Hepatocyte (in vitro differentiated cells): Measurements from ENCODE around the gene UGGT1. TPM values are rescaled to one million over a fixed set of nuclear protein-coding genes. Genes with fewer than 3 reads are reported as not detected.
"Not testable (repeated sequence)": the region's sequence is repeated elsewhere in the genome, so short reads cannot be mapped to it uniquely, and the experiment has no call there.

Source experiments
- DNase-seq: peaks from one replicate; pipeline ENCODE4 v3.0.0-alpha.2; 2016; ENCODE audit warnings: low spot score
- H2AFZ ChIP-seq: fragments of 200-600 bp; sonication (generic); 2 replicates; pipeline ENCODE4 v1.6.0; 2016; ENCODE audit warnings: antibody characterized with exemption, mild to moderate bottlenecking
- H3K27ac ChIP-seq: fragments of 200-600 bp; sonication (generic); 2 replicates; pipeline ENCODE4 v1.5.1; 2016; ENCODE audit warnings: mild to moderate bottlenecking
- H3K27me3 ChIP-seq: fragments of 200-600 bp; sonication (generic); 2 replicates; pipeline ENCODE4 v1.6.1; 2016
- H3K36me3 ChIP-seq: fragments of 200-600 bp; sonication (generic); replicated peaks from 2 replicates; pipeline ENCODE4 v1.5.1; 2016; ENCODE audit warnings: low read depth; ENCODE audit not compliant: insufficient read depth
- H3K4me1 ChIP-seq: fragments of 200-600 bp; sonication (generic); 2 replicates; pipeline ENCODE4 v1.5.1; 2016; ENCODE audit warnings: mild to moderate bottlenecking, moderate library complexity; ENCODE audit not compliant: insufficient read depth
- H3K4me2 ChIP-seq: fragments of 200-600 bp; sonication (generic); 2 replicates; pipeline ENCODE4 v1.6.0; 2016
- H3K4me3 ChIP-seq: fragments of 200-600 bp; sonication (generic); 2 replicates; pipeline ENCODE4 v1.5.1; 2016; ENCODE audit warnings: mild to moderate bottlenecking
- H3K79me2 ChIP-seq: fragments of 200-600 bp; sonication (generic); 2 replicates; pipeline ENCODE4 v1.6.0; 2017; ENCODE audit warnings: mild to moderate bottlenecking
- H3K9me2 ChIP-seq: fragments of 200-600 bp; sonication (generic); replicated peaks from 2 replicates; pipeline ENCODE4 v1.6.0; 2017; ENCODE audit warnings: mild to moderate bottlenecking; ENCODE audit not compliant: insufficient read depth
- H3K9me3 ChIP-seq: fragments of 200-600 bp; sonication (generic); 2 replicates; pipeline ENCODE4 v1.5.1; 2016; ENCODE audit warnings: low read depth, mild to moderate bottlenecking
- H4K20me1 ChIP-seq: fragments of 200-600 bp; sonication (generic); 2 replicates; pipeline ENCODE4 v1.6.0; 2016; ENCODE audit warnings: mild to moderate bottlenecking; ENCODE audit not compliant: insufficient read depth, poor library complexity, severe bottlenecking
- EZH2 ChIP-seq: fragments of 200-600 bp; sonication (generic); IDR thresholded peaks from 2 replicates; pipeline ENCODE4 v1.6.1; 2016; ENCODE audit warnings: antibody characterized with exemption, mild to moderate bottlenecking, borderline replicate concordance
- EZH2phosphoT487 ChIP-seq: fragments of 200-600 bp; sonication (generic); IDR thresholded peaks from one replicate; pipeline ENCODE4 v1.6.1; 2018; ENCODE audit warnings: antibody characterized with exemption, mild to moderate bottlenecking, low read depth, moderate library complexity; ENCODE audit not compliant: unreplicated experiment, severe bottlenecking
- WGBS: methylation state at CpG from one replicate; pipeline ENCODE4 v1.1.6; 2016; ENCODE audit warnings: low lambda C conversion rate; ENCODE audit errors: missing lambda C conversion rate; 5-methylcytosine and 5-hydroxymethylcytosine counted together
- polyA plus RNA-seq: library from polyadenylated mRNA; unstranded; fragments of >200 nt; fragmentation: Nextera tagmentation; extraction: Ambion mirVana; gene quantifications from 2 replicates; pipeline ENCODE4 v1.2.1, GENCODE V29; 2016
- total RNA-seq: library from RNA; depleted of rRNA; stranded (reverse); fragments of >200 nt; gene quantifications from 2 replicates; pipeline ENCODE4 v1.2.3, GENCODE V29; 2014
- TF ChIP-seq, protein P1 (sequence below): fragments of 200-600 bp; sonication (generic); IDR thresholded peaks from 2 replicates; pipeline ENCODE4 v1.5.1; 2016; ENCODE audit warnings: antibody characterized with exemption, mild to moderate bottlenecking; ENCODE audit not compliant: poor library complexity

UGGT1 gene
- total and polyA plus RNA-seq, 2 experiments from 2014 or later, result 6.8 to 49.7 TPM

DNA sequence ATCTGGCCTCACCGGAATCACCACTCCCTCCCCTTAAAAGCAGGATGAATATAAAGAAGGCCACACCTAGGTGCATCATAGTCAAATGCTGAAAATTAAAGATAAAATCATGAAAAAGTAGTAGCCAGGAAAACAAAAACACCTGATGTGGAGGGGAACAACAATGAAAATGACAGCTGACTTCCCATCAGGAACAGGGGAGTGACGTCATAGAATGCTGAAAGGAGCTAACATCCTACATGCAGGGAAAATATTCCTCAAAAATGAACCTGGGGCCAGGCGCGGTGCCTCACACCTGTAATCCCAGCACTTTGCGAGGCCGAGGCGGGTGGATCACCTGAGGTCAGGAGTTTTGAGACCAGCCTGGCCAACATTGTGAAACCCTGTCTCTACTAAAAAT, 108.1 kb downstream of the UGGT1 start:
- TF ChIP-seq, protein P1, sequence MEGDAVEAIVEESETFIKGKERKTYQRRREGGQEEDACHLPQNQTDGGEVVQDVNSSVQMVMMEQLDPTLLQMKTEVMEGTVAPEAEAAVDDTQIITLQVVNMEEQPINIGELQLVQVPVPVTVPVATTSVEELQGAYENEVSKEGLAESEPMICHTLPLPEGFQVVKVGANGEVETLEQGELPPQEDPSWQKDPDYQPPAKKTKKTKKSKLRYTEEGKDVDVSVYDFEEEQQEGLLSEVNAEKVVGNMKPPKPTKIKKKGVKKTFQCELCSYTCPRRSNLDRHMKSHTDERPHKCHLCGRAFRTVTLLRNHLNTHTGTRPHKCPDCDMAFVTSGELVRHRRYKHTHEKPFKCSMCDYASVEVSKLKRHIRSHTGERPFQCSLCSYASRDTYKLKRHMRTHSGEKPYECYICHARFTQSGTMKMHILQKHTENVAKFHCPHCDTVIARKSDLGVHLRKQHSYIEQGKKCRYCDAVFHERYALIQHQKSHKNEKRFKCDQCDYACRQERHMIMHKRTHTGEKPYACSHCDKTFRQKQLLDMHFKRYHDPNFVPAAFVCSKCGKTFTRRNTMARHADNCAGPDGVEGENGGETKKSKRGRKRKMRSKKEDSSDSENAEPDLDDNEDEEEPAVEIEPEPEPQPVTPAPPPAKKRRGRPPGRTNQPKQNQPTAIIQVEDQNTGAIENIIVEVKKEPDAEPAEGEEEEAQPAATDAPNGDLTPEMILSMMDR, result no peak
- no peak for TF ChIP-seq EZH2phosphoT487
- TF ChIP-seq EZH2, result no peak
- no peaks in the 10 kb centered on the region for H3K9me3 ChIP-seq
- no peak for DNase-seq
- H3K9me2 ChIP-seq, result no peaks in the 10 kb centered on the region
- no peak overlapping the region for H2AFZ ChIP-seq
- no peaks in the 10 kb centered on the region for H3K27me3 ChIP-seq
- WGBS, result 95% methylated on average over 7 of the region's 7 CpGs
- no peak overlapping the region for H3K4me3 ChIP-seq
- H3K27ac ChIP-seq, result no peak overlapping the region
- H3K4me1 ChIP-seq, result peaks cover 24% of the 10 kb centered on the region
- no peaks in the 10 kb centered on the region for H3K79me2 ChIP-seq
- H3K36me3 ChIP-seq, result no peaks in the 10 kb centered on the region
- no peak overlapping the region for H3K4me2 ChIP-seq
- no peaks in the 10 kb centered on the region for H4K20me1 ChIP-seq

- Histone ChIP-seq H3K9me3 (no peaks in the 10 kb centered on the region), H3K4me2 (no peak overlapping the region), H3K27me3 (no peaks in the 10 kb centered on the region), H3K27ac (no peak overlapping the region), H3K79me2 (no peaks in the 10 kb centered on the region), H4K20me1 (no peaks in the 10 kb centered on the region), H2AFZ (no peak overlapping the region), H3K36me3 (no peaks in the 10 kb centered on the region), H3K4me1 (no peaks in the 10 kb centered on the region), H3K4me3 (no peak overlapping the region), H3K9me2 (no peaks in the 10 kb centered on the region)
- WGBS, result 89% methylated on average over 1 of the region's 1 CpG
- TF ChIP-seq, protein P1, result no peak
- no peak for TF ChIP-seq EZH2phosphoT487
- TF ChIP-seq EZH2, result no peak
- DNase-seq, result no peak
Observed at GRCh38 chr2:128202791-128203190, 111.8 kb downstream of the UGGT1 start.

- H3K36me3 ChIP-seq, result no peaks in the 10 kb centered on the region
- TF ChIP-seq EZH2, result no peak
- TF ChIP-seq EZH2phosphoT487, result no peak
- TF ChIP-seq, protein P1, result no peak
- H3K9me3 ChIP-seq, result no peaks in the 10 kb centered on the region
- DNase-seq, result no peak
- no peak overlapping the region for H3K27ac ChIP-seq
- no peak overlapping the region for H3K4me3 ChIP-seq
- H4K20me1 ChIP-seq, result no peaks in the 10 kb centered on the region
- no peaks in the 10 kb centered on the region for H3K27me3 ChIP-seq
- WGBS, result 92% methylated on average over 3 of the region's 3 CpGs
- no peaks in the 10 kb centered on the region for H3K79me2 ChIP-seq
- H3K4me1 ChIP-seq, result no peaks in the 10 kb centered on the region
- H3K9me2 ChIP-seq, result no peaks in the 10 kb centered on the region
- H3K4me2 ChIP-seq, result no peak overlapping the region
- H2AFZ ChIP-seq, result no peak overlapping the region
Observed at GRCh38 chr2:128206245-128206644, 115.2 kb downstream of the UGGT1 start.

DNA sequence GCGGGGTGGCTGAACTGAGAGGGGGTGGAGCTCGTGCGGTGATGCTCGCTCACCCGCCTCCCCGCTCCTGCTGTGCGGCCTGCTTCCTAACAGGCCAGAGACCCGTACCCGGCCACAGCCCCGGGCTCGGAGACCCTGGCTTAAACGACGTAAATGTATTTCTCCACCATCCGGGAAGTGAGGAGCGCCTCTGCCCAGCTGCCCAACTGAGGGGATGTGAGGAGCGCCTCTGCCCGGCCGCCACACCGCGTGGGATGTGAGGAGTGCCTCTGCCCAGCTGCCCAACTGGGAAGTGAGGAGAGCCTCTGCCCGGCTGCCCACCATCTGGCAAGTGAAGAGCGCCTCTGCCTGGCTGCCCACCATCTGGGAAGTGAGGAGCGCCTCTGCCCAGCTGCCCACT, 117.0 kb downstream of the UGGT1 start:
- H4K20me1 ChIP-seq, result no peaks in the 10 kb centered on the region
- H3K36me3 ChIP-seq, result no peaks in the 10 kb centered on the region
- no peaks in the 10 kb centered on the region for H3K27me3 ChIP-seq
- TF ChIP-seq, protein P1, result no peak
- no peak for TF ChIP-seq EZH2
- TF ChIP-seq EZH2phosphoT487, result no peak
- no peaks in the 10 kb centered on the region for H3K9me2 ChIP-seq
- 94% methylated on average over 23 of the region's 23 CpGs for WGBS
- H3K9me3 ChIP-seq, result no peaks in the 10 kb centered on the region
- H3K27ac ChIP-seq, result no peak overlapping the region
- no peak overlapping the region for H2AFZ ChIP-seq
- H3K4me1 ChIP-seq, result no peaks in the 10 kb centered on the region
- no peaks in the 10 kb centered on the region for H3K79me2 ChIP-seq
- no peak overlapping the region for H3K4me3 ChIP-seq
- DNase-seq, result no peak
- no peak overlapping the region for H3K4me2 ChIP-seq

DNA sequence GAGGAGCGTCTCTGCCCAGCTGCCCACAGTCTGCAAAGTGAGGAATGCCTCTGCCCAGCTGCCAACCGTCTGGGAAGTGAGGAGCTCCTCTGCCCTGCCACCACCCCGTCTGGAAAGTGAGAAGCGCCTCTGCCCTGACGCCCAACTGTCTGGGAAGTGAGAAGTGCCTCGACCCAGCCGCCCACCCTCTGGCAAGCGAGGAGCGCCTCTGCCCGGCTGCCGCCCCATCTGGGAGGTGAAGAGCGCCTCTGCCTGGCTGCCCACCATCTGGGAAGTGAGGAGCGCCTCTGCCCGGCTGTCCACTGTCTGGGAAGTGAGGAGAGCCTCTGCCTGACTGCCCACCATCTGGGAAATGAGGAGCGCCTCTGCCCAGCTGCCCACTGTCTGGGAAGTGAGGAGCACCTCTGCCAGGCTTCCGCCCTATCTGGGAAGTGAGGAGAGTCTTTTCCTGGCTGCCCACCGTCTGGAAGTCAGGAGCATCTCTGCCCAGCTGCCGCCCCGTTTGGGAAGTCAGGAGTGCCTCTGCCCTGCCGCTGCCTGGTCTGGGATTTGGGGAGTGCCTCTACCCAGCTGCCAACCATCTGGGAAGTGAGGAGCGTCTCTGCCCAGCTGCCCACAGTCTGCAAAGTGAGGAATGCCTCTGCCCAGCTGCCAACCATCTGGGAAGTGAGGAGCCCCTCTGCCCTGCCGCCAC, 117.8 kb downstream of the UGGT1 start:
- H3K4me2 ChIP-seq, H3K27ac ChIP-seq, H2AFZ ChIP-seq, H3K36me3 ChIP-seq, H3K79me2 ChIP-seq, H4K20me1 ChIP-seq, H3K9me3 ChIP-seq, H3K9me2 ChIP-seq, DNase-seq, H3K4me3 ChIP-seq, H3K27me3 ChIP-seq, H3K4me1 ChIP-seq: not testable (repeated sequence)
- 96% methylated on average over 19 of the region's 22 CpGs for WGBS
